ENCODE measurements around the gene PAH.

Gene PAH

GRCh38 chr12:102954134-102954533, 37.1 kb upstream of the PAH start:
- no peaks in the 10 kb centered on the region for H3K27me3 ChIP-seq (ENCODE audit: insufficient read depth, low read length, poor library complexity, severe bottlenecking)
- no peaks in the 10 kb centered on the region for H4K20me1 ChIP-seq (ENCODE audit: insufficient read depth, low read length, poor library complexity, severe bottlenecking)
- no peaks in the 10 kb centered on the region for H3F3A ChIP-seq (ENCODE audit: low read depth)
- no peak overlapping the region for H2AFZ ChIP-seq (ENCODE audit: low read length)
- no peak overlapping the region for H3K4me2 ChIP-seq (ENCODE audit: low read depth, low read length, poor library complexity, severe bottlenecking)
- H3K4me1 ChIP-seq (ENCODE audit: insufficient read depth, low read length, poor library complexity, severe bottlenecking) = no peaks in the 10 kb centered on the region
- H3K9me3 ChIP-seq (ENCODE audit: insufficient read depth, low read depth, low read length) = no peaks in the 10 kb centered on the region
- no peaks in the 10 kb centered on the region for H3K9me2 ChIP-seq (replicated peaks; ENCODE audit: low read depth, low read length)
- H3K9ac ChIP-seq (ENCODE audit: low read depth, low read length, poor library complexity, severe bottlenecking) = no peak overlapping the region
- H3K79me2 ChIP-seq (ENCODE audit: insufficient read depth, low read length) = no peaks in the 10 kb centered on the region
- no peak overlapping the region for H3K4me3 ChIP-seq (ENCODE audit: low read length, poor library complexity, severe bottlenecking)
- TF ChIP-seq CTCF (conservative IDR thresholded peaks at IDR 0.05; ENCODE audit: low read length) (no peak), EZH2phosphoT487 (IDR thresholded peaks at IDR 0.05; ENCODE audit: borderline replicate concordance) (no peak)
- H3K36me3 ChIP-seq (ENCODE audit: insufficient read depth, low read length) = no peaks in the 10 kb centered on the region

- no peaks in the 10 kb centered on the region for H3F3A ChIP-seq (ENCODE audit: low read depth)
- TF ChIP-seq CTCF (conservative IDR thresholded peaks at IDR 0.05; ENCODE audit: low read length) (no peak), EZH2phosphoT487 (IDR thresholded peaks at IDR 0.05; ENCODE audit: borderline replicate concordance) (no peak)
- no peaks in the 10 kb centered on the region for H3K79me2 ChIP-seq (ENCODE audit: insufficient read depth, low read length)
- H3K4me3 ChIP-seq (ENCODE audit: low read length, poor library complexity, severe bottlenecking) = no peak overlapping the region
- no peaks in the 10 kb centered on the region for H3K4me1 ChIP-seq (ENCODE audit: insufficient read depth, low read length, poor library complexity, severe bottlenecking)
- H3K4me2 ChIP-seq (ENCODE audit: low read depth, low read length, poor library complexity, severe bottlenecking) = no peak overlapping the region
- H4K20me1 ChIP-seq (ENCODE audit: insufficient read depth, low read length, poor library complexity, severe bottlenecking) = no peaks in the 10 kb centered on the region
- H3K9me3 ChIP-seq (ENCODE audit: insufficient read depth, low read depth, low read length) = no peaks in the 10 kb centered on the region
- H2AFZ ChIP-seq (ENCODE audit: low read length) = no peak overlapping the region
- H3K9ac ChIP-seq (ENCODE audit: low read depth, low read length, poor library complexity, severe bottlenecking) = no peak overlapping the region
- no peaks in the 10 kb centered on the region for H3K27me3 ChIP-seq (ENCODE audit: insufficient read depth, low read length, poor library complexity, severe bottlenecking)
- H3K36me3 ChIP-seq (ENCODE audit: insufficient read depth, low read length) = no peaks in the 10 kb centered on the region
- H3K9me2 ChIP-seq (replicated peaks; ENCODE audit: low read depth, low read length) = no peaks in the 10 kb centered on the region
Measured at GRCh38 chr12:102953221-102953620, 36.2 kb upstream of the PAH start.

GRCh38 chr12:102951841-102952240, 34.8 kb upstream of the PAH start:
- H3K36me3 ChIP-seq (ENCODE audit: insufficient read depth, low read length) = no peaks in the 10 kb centered on the region
- H3K4me3 ChIP-seq (ENCODE audit: low read length, poor library complexity, severe bottlenecking) = no peak overlapping the region
- H3K9ac ChIP-seq (ENCODE audit: low read depth, low read length, poor library complexity, severe bottlenecking) = no peak overlapping the region
- no peaks in the 10 kb centered on the region for H4K20me1 ChIP-seq (ENCODE audit: insufficient read depth, low read length, poor library complexity, severe bottlenecking)
- no peaks in the 10 kb centered on the region for H3K9me3 ChIP-seq (ENCODE audit: insufficient read depth, low read depth, low read length)
- H3K4me2 ChIP-seq (ENCODE audit: low read depth, low read length, poor library complexity, severe bottlenecking) = no peak overlapping the region
- TF ChIP-seq EZH2phosphoT487 (IDR thresholded peaks at IDR 0.05; ENCODE audit: borderline replicate concordance) = no peak
- no peak for TF ChIP-seq CTCF (conservative IDR thresholded peaks at IDR 0.05; ENCODE audit: low read length)
- H3K79me2 ChIP-seq (ENCODE audit: insufficient read depth, low read length) = no peaks in the 10 kb centered on the region
- no peaks in the 10 kb centered on the region for H3K4me1 ChIP-seq (ENCODE audit: insufficient read depth, low read length, poor library complexity, severe bottlenecking)
- no peaks in the 10 kb centered on the region for H3F3A ChIP-seq (ENCODE audit: low read depth)
- no peak overlapping the region for H2AFZ ChIP-seq (ENCODE audit: low read length)
- no peaks in the 10 kb centered on the region for H3K27me3 ChIP-seq (ENCODE audit: insufficient read depth, low read length, poor library complexity, severe bottlenecking)
- H3K9me2 ChIP-seq (replicated peaks; ENCODE audit: low read depth, low read length) = no peaks in the 10 kb centered on the region

Measured in Loucy (cell line).